DMS114 treated with DMSO at 0.1 percent for 48 hours (cell line): ENCODE measurements around the gene COL23A1.

ENCODE experiments used
- DNase-seq: peaks from one replicate; lab custom pipeline; 2025; ENCODE audit not compliant: unreplicated experiment; lab: John Stamatoyannopoulos, UW

The COL23A1 gene

DNA sequence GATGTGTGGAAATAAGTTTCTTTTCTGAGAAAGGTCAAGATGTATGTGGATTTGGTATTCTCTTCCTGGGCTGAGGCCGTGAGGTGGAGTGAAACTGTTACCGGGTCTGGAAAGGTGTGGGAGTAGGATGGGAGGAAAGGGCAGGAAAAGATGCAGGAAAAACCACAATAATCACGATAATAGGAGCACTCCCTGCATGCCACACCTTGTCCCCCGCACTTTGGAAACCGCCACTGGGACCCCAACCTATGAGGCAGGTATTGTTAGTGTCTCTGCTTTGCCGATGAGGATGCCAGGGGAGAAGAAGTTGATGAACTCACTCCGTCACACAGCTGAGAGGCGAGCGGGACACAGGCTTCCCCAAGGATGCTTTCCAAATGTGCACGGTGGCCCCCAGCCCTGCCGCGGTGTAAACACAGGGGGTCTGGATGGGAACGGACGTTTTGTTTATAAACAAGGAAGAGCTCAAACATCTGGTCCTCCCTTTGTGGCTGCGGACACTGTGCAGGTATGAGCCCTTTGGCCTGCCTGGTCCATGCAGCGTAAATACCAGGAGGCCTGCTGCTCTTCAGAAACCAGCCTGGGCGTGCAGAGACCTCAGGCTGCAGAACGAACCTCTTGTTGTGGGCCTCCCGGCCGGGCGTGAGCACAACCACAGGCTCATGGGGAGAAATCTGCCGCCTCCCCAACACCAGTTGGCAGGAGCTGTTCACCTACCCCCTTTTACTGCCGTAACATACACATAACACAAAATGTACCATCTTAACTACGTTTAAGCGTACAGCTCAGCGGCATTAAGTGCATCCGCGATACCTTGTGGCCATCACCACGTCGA lies 126.7 kb downstream of the COL23A1 start:
- DNase-seq, result no peak

DNA sequence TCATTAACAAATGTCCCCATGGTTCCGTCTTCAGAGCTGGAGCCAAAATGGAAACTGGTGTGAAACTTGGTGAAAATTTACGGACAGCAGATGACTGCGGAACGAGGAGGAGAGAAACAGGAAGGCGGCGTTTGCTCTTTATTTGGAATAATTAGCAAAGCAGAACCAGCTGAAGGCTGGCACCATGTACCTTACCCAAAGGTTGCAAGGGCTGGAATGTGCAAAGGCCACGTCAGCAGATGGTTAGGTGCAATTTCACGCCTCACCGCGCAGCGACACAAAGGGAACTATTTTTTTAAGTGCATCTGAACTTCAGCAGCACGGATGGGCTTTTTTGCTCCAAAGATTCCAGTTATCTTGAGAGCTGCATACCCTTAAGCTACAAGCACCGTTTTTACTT lies 127.4 kb downstream of the COL23A1 start:
- DNase-seq, result no peak

DNA sequence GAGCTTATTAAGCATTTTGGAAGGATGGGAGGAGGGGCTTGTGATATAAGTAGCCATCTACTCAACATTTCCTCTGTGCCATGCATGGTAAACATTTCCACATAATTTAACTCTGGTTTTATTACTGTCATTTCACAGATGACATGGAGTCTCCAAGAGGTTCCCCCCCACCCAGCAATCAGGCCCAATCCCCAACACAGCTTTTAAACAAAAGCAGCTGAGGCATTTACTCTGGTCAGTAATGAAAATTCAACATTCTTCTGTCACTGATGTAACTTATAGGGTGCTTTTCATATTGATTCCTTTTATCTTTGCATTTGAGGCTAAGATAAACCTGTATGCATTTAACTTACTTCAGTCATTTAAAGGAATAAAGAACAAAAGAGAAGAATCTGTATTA lies 128.1 kb downstream of the COL23A1 start:
- no peak for DNase-seq

DNA sequence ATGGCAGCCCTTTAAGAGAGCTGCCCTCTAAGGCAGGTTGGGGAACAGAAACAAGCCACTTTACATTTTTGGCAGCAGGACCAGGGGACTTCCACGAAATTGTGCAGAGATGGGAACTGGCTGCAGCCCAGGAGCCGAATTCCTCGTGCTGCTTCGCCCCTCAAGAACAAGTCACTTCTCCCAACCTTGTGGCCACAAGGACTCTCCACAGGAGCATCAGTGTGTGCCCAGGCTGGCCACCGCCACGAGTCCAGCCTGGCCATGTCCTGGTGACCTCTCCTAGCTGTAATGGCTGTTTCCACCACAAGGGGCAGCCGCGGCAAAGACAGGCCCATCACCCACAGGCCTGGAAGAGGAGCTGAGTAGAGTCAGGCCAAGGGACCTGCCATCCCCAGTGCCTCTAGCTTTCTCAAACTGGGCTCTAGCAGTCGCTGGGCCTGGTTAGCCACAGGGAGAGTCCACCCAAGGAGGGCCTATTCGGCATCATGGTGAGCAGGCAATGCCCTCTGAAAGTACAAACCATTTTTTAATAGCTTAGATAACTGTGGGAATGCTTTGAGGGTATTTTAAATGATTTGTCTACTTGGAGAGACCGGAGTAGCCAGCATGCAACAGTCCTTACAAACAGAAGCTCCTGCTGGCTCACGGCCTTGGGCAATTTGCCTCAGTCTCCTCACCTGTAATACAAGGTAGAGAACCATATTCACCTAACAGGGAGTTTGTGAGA lies 129.0 kb downstream of the COL23A1 start:
- no peak for DNase-seq

DNA sequence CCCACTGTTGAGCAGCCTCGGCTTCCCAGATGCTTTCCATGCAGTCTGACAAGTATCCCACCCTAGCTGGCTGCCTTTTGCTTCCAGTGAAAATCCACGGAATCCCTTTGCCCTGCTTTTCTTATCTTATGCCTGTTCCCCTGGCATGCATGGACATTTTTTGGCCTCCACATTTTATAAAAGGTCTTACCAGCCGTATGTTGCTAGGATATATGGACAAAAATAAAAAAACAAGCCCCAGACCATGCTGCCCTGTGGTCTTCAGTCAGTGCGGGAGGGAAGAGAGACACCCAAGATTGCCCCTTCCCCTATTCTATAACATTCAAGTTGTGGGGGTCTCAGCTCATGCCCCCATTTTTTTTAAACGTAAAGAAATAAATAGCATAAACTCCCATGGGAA lies 129.6 kb downstream of the COL23A1 start:
- no peak for DNase-seq

DNA sequence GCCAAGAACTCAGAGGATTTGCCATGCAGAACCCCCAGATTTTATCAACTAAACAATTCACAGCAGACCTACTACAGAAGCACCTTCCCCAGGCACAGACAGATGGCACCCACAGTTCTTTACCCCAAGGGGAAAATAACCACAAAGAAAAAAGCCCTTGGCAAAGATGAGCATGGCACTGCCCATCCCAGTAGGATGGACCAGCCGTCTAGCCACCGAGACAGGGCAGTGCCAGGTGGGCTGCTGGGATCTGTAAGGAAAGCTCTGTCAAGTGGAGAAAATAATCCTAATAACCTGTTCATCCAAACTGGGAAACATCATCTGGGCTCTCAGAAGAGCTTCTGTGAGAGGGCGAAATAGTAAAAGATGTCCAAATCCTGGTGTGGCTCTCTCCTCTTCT lies 130.0 kb downstream of the COL23A1 start:
- DNase-seq, result no peak

DNA sequence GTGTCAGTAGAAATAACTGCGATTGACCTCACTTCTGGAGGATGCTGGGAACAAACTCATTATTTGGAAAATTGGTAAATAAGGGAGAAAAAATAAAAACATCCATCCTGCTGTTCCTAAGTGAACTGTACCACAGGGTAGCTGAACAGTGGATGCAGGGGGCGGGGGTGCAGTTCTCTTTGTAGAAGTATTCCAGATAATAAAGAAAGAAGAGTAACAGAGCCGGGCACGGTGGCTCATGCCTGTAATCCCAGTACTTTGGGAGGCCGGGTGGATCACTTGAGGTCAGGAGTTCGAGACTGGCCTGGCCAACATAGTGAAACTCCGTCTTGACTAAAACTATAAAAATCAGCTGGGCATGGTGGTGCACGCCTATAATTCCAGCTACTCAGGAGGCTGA lies 132.1 kb downstream of the COL23A1 start:
- DNase-seq, result no peak

DNA sequence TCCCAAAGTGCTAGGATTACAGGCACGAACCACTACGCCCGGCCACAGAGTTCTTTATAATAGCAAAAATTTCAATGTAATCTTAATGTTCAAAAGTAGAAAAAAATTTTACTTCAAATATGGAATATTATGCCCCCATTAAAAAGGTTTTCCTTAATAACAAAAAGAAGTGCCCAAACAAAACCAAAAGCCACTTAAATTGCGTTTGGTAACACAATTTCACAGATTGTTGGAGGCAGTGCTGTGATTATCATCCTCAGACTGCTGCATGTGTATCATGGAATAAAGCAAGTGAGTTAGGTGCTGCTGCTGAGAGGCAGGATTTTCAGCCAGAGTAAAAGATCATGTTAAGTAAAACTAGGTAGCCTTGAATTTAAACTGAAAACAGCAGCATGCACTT lies 132.7 kb downstream of the COL23A1 start:
- DNase-seq, result no peak

DNA sequence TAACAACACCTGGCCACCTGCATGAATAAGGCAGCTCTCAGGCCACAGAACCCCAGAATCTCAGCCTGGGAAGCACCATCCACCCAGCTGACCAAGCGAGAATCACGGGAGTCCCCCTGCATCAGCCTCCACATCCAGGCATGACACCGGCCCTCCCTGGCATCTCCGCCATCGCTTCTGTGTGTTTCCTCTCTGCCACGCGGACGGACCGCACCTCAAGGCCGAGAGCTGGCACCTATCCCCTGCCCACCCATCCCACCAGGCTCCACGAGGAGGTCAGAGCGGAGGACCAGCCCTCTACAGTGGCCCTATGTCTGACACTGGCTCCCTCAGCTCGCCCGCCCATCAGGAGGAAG lies 134.7 kb downstream of the COL23A1 start:
- DNase-seq, result no peak

DNA sequence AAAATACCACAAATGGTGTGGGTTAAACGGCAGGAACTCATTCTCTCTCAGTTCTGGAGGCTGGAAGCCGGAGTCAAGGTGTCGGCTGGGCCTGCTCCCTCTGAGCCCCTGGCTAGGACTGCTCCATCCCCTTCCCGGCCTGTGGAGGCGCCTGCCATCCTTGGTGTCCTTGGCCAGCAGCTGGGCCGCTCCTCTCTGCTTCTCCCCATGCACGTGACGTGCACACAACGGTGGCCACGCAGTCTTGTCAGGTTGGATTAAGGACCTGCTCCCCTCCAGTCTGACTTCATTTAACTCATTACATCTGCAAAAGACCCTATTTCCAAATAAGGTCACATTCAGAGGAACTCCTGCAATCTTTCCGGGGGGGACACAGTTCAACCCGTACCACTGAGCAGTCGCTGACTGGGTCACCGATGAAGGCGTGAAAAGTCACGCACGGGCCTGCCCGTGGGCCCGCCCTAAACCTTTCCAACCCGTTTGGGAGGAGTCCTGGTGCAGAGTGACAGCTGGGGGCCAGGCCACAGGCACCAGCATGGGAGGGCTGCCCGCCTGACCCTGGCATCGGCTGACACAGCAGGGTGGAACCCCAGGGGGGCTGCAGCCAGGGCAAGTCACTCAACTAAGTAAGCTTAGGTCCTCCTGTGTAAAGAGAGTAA lies 135.2 kb downstream of the COL23A1 start:
- DNase-seq, result no peak

DNA sequence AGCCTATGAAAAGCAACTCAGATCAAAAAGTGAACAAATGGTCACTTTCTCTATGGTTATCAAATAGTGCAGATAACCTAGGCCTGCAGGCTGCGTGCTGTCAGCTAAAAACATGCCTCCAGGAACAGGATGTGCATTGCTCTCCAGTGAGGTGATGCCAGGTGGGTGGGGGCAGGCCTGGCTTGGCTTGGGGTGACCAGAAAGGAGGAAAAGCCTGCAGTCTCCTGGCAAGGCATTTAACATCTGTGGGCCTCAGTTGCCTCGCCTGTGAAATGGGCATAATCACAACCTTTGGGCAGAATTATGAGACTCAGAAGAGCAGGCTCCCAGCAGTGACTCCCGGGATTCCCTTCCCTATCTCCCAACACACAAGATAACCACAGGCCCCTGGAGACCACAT lies 135.9 kb downstream of the COL23A1 start:
- DNase-seq, result no peak

DNA sequence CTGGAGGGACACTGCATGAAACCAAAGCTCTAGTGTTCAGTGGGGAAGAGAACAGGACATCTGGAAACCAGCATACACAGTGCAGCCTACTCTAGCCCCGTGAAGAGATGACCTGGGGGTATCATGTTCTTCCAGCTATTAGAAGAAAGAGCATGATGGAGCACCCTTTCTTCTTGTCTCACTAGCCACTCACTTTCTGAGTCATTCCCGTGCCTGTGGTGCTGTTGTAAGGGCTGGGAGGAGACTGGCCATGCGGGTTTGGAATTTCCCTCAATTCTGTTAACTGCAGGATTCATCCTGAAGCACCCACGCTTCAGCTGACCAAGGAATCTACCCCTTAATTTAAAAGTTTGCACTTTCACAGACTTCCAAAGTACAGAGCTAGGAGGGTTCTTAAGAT lies 137.0 kb downstream of the COL23A1 start:
- no peak for DNase-seq

DNA sequence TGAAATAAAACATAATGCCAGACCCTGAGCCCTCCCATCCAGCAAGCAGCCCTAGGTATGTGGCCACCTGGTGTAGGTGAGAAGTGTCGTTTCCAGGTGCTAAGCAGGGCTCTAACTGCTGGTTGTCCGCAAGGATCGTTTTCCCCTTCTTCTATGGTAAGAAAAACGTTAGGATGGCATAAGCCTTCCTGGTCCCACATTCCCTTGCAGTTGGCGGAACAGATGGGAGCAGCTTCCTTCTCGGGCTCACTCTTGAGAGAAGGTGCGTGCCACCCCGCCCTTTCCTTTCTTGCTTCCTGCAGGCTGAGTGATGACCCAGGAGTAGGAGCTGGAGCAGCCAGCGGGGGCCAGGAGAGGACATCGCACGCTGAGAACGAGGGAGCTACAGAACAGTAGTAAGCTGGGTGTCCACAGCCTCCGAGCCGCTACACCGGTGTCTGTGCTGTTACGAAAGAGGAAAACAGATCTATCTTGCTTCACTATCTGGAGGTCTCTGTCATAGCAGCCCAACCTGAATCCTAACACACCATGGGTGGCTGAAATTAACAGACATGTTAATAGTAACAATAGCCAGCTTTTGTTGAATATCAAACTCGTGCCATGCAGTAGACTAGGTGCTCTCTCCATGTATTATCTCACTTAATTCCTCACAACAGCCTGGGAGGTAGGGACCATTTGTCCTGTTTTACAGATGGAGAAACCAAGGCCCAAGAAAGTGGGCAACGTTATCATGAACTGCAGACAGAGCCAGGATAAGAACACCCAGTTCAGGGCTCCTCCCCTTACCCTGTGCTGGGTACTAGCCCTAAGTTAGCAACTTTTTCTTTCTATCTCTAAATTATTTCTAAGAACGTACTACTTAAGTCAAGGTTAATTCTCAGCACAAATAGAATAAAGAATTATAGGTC lies 139.8 kb downstream of the COL23A1 start:
- no peak for DNase-seq

DNA sequence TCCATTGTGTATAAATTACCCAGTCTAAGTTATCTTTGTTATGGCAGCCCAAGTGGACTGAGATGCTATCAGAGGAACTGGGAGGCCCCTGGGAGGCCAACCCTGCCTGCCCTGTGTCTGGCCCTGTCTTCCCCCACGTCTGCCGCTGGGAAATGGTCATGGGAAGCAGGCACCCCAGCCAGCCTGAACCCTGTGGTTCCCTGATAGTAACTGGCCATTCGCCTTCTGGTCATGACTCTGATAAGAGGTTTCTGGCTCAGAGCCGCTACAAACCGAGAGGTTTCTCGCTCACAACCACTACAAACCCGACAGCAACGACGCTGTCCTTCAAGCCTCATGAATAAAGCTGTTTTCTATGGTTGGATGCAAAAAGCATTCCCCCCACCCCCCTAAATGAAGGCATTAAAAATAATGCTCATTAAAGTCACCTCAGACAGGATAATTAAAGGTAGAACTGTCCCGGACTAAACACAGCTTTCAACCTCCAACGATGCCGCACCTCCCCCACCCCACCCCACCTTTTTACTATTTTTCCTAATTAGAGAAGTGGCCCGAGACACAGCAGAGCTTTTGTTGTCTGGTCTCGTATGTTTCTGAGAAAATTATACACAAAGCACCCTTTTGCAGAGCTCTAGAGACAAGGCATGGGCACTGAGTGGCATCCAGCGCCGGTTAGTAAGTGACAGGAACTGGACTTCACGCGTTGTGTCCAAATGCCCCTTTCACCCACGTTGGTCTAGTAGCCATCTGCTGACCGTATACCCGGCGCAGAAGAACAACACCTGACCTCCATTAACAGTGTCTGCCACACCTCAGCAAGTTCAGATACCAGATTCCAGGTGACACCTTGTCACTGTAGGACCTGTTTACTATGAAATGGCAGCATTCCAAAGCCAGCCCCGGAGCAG lies 140.8 kb downstream of the COL23A1 start:
- no peak for DNase-seq

DNA sequence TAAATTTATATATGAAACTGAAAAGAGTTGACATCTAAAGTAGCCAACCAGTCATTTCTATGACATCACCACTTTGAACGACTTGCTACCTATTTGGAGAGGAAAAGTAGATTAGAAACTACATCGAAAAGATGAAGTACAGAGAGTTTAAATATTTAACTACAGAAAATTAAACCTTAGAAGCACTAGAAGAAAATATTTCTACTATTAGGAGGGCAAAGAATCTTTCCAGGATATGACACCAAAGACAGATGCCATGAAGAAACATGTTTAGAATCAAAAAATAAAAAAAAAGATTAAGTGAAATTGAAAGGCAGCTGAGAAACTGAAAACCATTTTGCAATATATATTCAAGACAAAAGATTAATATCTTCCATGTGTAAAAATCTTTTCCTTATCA lies 144.7 kb downstream of the COL23A1 start:
- DNase-seq, result no peak

DNA sequence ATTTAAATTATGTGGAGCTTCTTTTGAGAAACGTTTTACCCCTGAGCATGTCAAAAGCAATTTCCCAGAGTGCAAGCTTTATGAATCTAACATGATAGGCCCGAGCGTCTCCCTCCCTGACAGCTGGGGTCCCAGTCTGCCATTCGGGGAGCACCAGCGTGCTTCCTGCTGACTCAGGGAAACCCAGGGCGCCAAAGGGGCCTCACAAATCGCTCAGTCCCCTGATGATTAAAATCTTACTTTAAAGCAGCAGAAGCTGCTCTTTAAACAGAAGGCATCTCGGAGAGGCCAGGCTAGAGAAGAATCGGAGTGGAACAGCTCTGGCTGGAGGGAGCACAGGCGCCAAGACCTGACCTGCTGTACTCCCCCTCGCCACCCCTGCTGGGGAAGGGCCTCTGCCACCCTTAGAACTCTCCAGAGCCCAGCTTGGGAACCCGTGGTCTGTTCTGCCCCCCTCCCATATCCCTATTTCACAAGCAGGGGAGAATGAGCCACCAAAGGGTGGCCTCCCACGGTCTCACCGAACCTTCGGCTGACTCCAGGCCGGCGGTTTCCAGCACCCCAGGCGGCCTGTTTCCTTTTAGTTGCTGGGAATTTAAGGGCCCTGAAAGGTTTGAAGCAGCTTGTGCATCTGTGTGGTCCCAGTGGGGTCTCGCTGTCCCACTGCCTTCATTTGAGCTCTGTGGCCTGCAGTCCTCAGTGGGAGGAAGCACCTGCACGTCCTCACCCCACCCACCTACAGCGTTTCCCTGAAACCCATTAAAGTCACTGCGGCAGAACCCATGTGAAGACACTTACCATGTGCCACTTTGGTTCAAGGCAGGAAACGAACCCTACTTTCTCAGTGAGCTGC lies 147.6 kb downstream of the COL23A1 start:
- no peak for DNase-seq

DNA sequence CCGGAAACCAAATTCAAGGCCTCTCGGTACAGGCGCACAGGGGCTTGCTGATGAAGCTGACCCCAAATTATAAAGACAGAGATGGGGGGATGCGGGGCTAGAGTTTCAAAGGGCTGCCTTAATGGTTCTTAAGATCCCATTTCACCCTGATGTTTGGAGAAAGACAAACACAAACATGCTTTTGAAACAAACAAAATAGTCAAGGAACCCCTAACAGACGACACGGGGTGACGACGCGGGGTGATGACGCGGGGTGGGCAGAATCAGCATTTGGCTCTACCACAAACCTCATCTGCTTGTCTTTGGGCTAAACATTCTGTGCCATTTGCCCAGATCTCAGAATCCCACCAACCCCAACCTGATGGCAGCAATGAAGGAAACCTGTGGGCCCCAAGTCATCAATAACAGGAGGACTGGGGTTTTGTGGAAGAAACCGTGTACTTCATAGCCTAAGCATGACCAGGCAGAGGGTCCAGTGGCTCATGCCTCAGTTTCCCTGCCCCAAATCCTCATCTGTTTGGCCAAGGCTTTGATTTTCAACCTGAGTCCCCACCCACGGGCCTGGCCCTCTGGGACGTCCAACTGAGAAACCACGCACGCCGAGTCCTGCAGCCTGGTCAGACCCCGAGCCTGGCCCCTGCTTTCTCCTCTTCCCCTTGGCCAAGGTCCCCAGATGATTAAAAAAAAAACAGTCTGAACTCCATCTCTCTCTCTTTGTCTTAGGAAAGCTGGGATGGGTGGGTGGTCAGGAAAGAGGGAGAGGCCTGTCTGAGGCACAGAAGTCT lies 148.5 kb downstream of the COL23A1 start:
- no peak for DNase-seq

DNA sequence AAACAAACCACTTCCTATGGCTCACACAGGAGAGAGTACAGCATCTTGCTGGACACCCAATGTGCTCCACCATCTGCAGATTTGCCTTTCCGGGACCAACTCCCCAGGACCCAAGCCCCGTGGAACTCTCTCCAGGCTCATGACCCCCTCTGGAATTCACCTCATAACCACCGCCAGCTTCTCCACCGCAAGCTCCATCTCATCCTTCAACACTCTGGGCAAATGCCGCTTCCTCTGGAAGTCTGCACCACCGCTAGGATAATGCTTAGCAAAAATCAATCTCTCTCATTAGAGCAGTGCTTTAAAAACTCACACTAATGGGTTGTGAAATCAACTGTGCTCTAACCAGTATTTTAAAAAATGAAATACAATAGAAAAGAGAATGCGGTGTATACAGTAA lies 150.0 kb downstream of the COL23A1 start:
- DNase-seq, result no peak
